IMR-90 (cell line): ENCODE results near the gene CLHC1. TPM values are rescaled to one million over a fixed set of nuclear protein-coding genes. Genes with fewer than 3 reads are reported as not detected.

Source experiments
- ATAC-seq: fragments of 200-7000 bp; cut with Tn5 transposase; 2 replicates; pipeline ENCODE4 v1.9.1; 2020; ENCODE audit warnings: low read depth, mild to moderate bottlenecking, moderate library complexity
- BruUV-seq: library from RNA; stranded (reverse); fragments of 400-500 nt; replicated peaks from 2 replicates; lab custom pipeline; 2021; lab: Mats Ljungman, UMichigan
- CTCF ChIA-PET: fragments of 300-600 bp; formaldehyde crosslinking; extraction: SDS; loops from one replicate; lab custom pipeline; 2021; ENCODE audit warnings: antibody characterized with exemption; lab: Yijun Ruan, JAX
- POLR2A ChIA-PET: fragments of 300-600 bp; sonication (Branson Sonifier 250); formaldehyde crosslinking; loops from one replicate; lab custom pipeline; 2022; ENCODE audit warnings: antibody characterized with exemption; ENCODE audit not compliant: unreplicated experiment; lab: Charles Lee
- DNase-seq: peaks from one replicate; pipeline ENCODE4 v3.0.0; 2013
- H2AFZ ChIP-seq: replicated peaks from 2 replicates; pipeline ENCODE3; 2013; ENCODE audit warnings: low read length, mild to moderate bottlenecking; ENCODE audit not compliant: poor library complexity
- H2AK5ac ChIP-seq: 2 replicates; pipeline ENCODE4 v1.6.1; 2013; ENCODE audit warnings: low read depth, low read length, inconsistent platforms
- H2AK9ac ChIP-seq: replicated peaks from 2 replicates; pipeline ENCODE3; 2013; ENCODE audit warnings: mild to moderate bottlenecking, low read depth, low read length, moderate library complexity; ENCODE audit not compliant: poor library complexity
- H2BK120ac ChIP-seq: 2 replicates; pipeline ENCODE4 v1.6.1; 2013; ENCODE audit warnings: low read depth, low read length, inconsistent platforms
- H2BK15ac ChIP-seq: 3 replicates; pipeline ENCODE4 v1.6.1; 2013; ENCODE audit warnings: low read depth, low read length, inconsistent platforms
- H2BK20ac ChIP-seq: 2 replicates; pipeline ENCODE4 v1.6.1; 2013; ENCODE audit warnings: low read depth, mild to moderate bottlenecking, inconsistent platforms, low read length, moderate library complexity
- H2BK5ac ChIP-seq: 2 replicates; pipeline ENCODE4 v1.6.1; 2013; ENCODE audit warnings: mild to moderate bottlenecking, low read depth, low read length, inconsistent platforms; ENCODE audit not compliant: poor library complexity, severe bottlenecking
- H3K14ac ChIP-seq: replicated peaks from 2 replicates; pipeline ENCODE4 v1.6.1; 2013; ENCODE audit warnings: low read depth, low read length, inconsistent platforms
- H3K18ac ChIP-seq: 2 replicates; pipeline ENCODE4 v1.6.1; 2013; ENCODE audit warnings: low read depth, low read length, control low read depth
- H3K23ac ChIP-seq: 2 replicates; pipeline ENCODE4 v1.6.1; 2013; ENCODE audit warnings: low read depth, low read length, inconsistent platforms
- H3K27ac ChIP-seq: 2 replicates; pipeline ENCODE4 v1.5.1; 2013; ENCODE audit warnings: mild to moderate bottlenecking, control low read depth, low read length; ENCODE audit not compliant: insufficient read depth
- H3K27me3 ChIP-seq: 2 replicates; pipeline ENCODE4 v1.6.1; 2013; ENCODE audit warnings: low read length; ENCODE audit not compliant: control insufficient read depth, insufficient read depth
- H3K36me3 ChIP-seq: 2 replicates; pipeline ENCODE4 v1.6.1; 2013; ENCODE audit warnings: low read length, mixed read lengths; ENCODE audit not compliant: control insufficient read depth, insufficient read depth
- H3K4ac ChIP-seq: 2 replicates; pipeline ENCODE4 v1.6.1; 2013; ENCODE audit warnings: low read depth, low read length, inconsistent platforms
- H3K4me1 ChIP-seq: 2 replicates; pipeline ENCODE4 v1.6.1; 2013; ENCODE audit warnings: low read length, mixed read lengths; ENCODE audit not compliant: control insufficient read depth, insufficient read depth
- H3K4me2 ChIP-seq: 2 replicates; pipeline ENCODE4 v1.6.1; 2013; ENCODE audit warnings: low read depth, mild to moderate bottlenecking, control low read depth, low read length, moderate library complexity
- H3K4me3 ChIP-seq: 2 replicates; pipeline ENCODE4 v1.5.1; 2013; ENCODE audit warnings: low read depth, mild to moderate bottlenecking, control low read depth, low read length, moderate library complexity; ENCODE audit not compliant: insufficient read depth
- H3K56ac ChIP-seq: 2 replicates; pipeline ENCODE4 v1.6.1; 2013; ENCODE audit warnings: low read length, inconsistent platforms; ENCODE audit not compliant: insufficient read depth; ENCODE audit errors: extremely low read depth
- H3K79me1 ChIP-seq, 2 experiments: 2 replicates each; pipeline ENCODE4 v1.6.1; 2013; ENCODE audit warnings: low read length in 2 of 2, inconsistent platforms in 1 of 2, low read depth in 1 of 2
- H3K9ac ChIP-seq: 2 replicates; pipeline ENCODE4 v1.6.1; 2013; ENCODE audit warnings: low read depth, low read length, control low read depth
- H3K9me1 ChIP-seq: 2 replicates; pipeline ENCODE4 v1.6.1; 2013; ENCODE audit warnings: low read length, inconsistent platforms; ENCODE audit not compliant: insufficient read depth
- H3K9me3 ChIP-seq: 2 replicates; pipeline ENCODE4 v1.6.1; 2013; ENCODE audit warnings: low read length; ENCODE audit not compliant: control insufficient read depth, insufficient read depth
- H4K20me1 ChIP-seq: 2 replicates; pipeline ENCODE4 v1.6.1; 2013; ENCODE audit warnings: low read length, inconsistent platforms; ENCODE audit not compliant: insufficient read depth
- H4K5ac ChIP-seq: 2 replicates; pipeline ENCODE4 v1.6.1; 2013; ENCODE audit warnings: mild to moderate bottlenecking, low read depth, low read length, control low read depth
- H4K8ac ChIP-seq, 2 experiments: 2 replicates each; pipeline ENCODE4 v1.6.1; 2013; ENCODE audit warnings: low read depth in 2 of 2, low read length in 2 of 2, control low read depth in 1 of 2, inconsistent platforms in 1 of 2
- H4K91ac ChIP-seq: 2 replicates; pipeline ENCODE4 v1.6.1; 2013; ENCODE audit warnings: low read depth, low read length, inconsistent platforms; ENCODE audit not compliant: insufficient read depth
- BHLHE40 ChIP-seq: fragments of 150-350 bp; IDR thresholded peaks from 2 replicates; pipeline ENCODE4 v1.6.1; 2016; ENCODE audit warnings: mild to moderate bottlenecking, low read depth, low read length
- CEBPB ChIP-seq: IDR thresholded peaks from 2 replicates; pipeline ENCODE4 v1.6.1; 2012; ENCODE audit warnings: low read depth, low read length, improper control_type of control experiment
- CHD1 ChIP-seq: IDR thresholded peaks from 2 replicates; pipeline ENCODE4 v1.6.1; 2012; ENCODE audit warnings: low read depth, low read length, improper control_type of control experiment
- ELK1 ChIP-seq: fragments of 150-350 bp; IDR thresholded peaks from 2 replicates; pipeline ENCODE4 v1.6.1; 2016; ENCODE audit warnings: low read depth, mild to moderate bottlenecking, low read length, moderate library complexity, borderline replicate concordance
- FOS ChIP-seq: fragments of 150-350 bp; IDR thresholded peaks from 2 replicates; pipeline ENCODE4 v1.6.1; 2016; ENCODE audit warnings: low read depth, low read length
- MAFK ChIP-seq: IDR thresholded peaks from 2 replicates; pipeline ENCODE4 v1.6.1; 2012; ENCODE audit warnings: low read depth, low read length, improper control_type of control experiment
- MXI1 ChIP-seq: IDR thresholded peaks from 2 replicates; pipeline ENCODE4 v1.6.1; 2012; ENCODE audit warnings: low read depth, mild to moderate bottlenecking, low read length, moderate library complexity, borderline replicate concordance
- NFE2L2 ChIP-seq: fragments of 150-350 bp; IDR thresholded peaks from 2 replicates; pipeline ENCODE4 v1.6.1; 2016; ENCODE audit warnings: low read depth, mild to moderate bottlenecking, low read length
- RAD21 ChIP-seq: IDR thresholded peaks from 2 replicates; pipeline ENCODE4 v1.6.1; 2012; ENCODE audit warnings: low read length, improper control_type of control experiment
- RCOR1 ChIP-seq: IDR thresholded peaks from 2 replicates; pipeline ENCODE4 v1.6.1; 2012; ENCODE audit warnings: mild to moderate bottlenecking, low read length, improper control_type of control experiment; ENCODE audit not compliant: insufficient replicate concordance
- SMC3 ChIP-seq: fragments of 150-350 bp; IDR thresholded peaks from 2 replicates; pipeline ENCODE4 v1.6.1; 2016; ENCODE audit warnings: low read depth, mild to moderate bottlenecking, antibody characterized with exemption, low read length, moderate library complexity
- USF2 ChIP-seq: fragments of 150-350 bp; IDR thresholded peaks from 2 replicates; pipeline ENCODE4 v1.6.1; 2017; ENCODE audit warnings: mild to moderate bottlenecking, antibody characterized with exemption, low read length, low read depth
- WGBS, 2 experiments: methylation state at CpG; one replicate each; pipeline versions ENCODE4 v1.1.5 to v1.1.7; 2013; ENCODE audit warnings: missing lambda C conversion rate in 2 of 2; ENCODE audit not compliant: insufficient read length in 1 of 2; ENCODE audit errors: extremely low coverage in 2 of 2; 5-methylcytosine and 5-hydroxymethylcytosine counted together
- dilution Hi-C: fragments of 300-500 bp; cut with HindIII; formaldehyde crosslinking; loops from one replicate; pipeline ENCODE4 v1.14.3; 2018; ENCODE audit warnings: low sequenced_read_pairs; ENCODE audit not compliant: unreplicated experiment
- in situ Hi-C: fragments of 300-500 bp; cut with MboI; formaldehyde crosslinking; loops from 3 replicates; pipeline ENCODE4 v1.14.3; 2019; ENCODE audit warnings: low sequenced_read_pairs, inconsistent platforms, mixed read lengths
- intact Hi-C: fragments of 100-400 bp; cut with micrococcal nuclease; formaldehyde crosslinking; loops from 2 replicates; pipeline ENCODE4 v1.10.0; 2022
- polyA plus RNA-seq, 3 experiments: library from polyadenylated mRNA; depleted of rRNA; stranded (reverse); fragments of >200 nt; gene quantifications; 2 replicates each; pipeline ENCODE4 v1.2.3, GENCODE V29; 2012; ENCODE audit warnings: low replicate concordance in 1 of 3
- total RNA-seq: library from RNA; depleted of rRNA; stranded (reverse); fragments of >200 nt; gene quantifications from 2 replicates; pipeline ENCODE4 v1.2.3, GENCODE V29; 2012
- TF ChIP-seq, protein P1 (sequence below): conservative IDR thresholded peaks from 2 replicates; pipeline ENCODE4 v1.5.1; 2012; ENCODE audit warnings: mild to moderate bottlenecking, low read depth, low read length, improper control_type of control experiment

CLHC1 gene
- total and polyA plus RNA-seq, 2 of the 4 experiments (the other 2 are of a cell fraction): 2.3 to 5.3 TPM

DNA sequence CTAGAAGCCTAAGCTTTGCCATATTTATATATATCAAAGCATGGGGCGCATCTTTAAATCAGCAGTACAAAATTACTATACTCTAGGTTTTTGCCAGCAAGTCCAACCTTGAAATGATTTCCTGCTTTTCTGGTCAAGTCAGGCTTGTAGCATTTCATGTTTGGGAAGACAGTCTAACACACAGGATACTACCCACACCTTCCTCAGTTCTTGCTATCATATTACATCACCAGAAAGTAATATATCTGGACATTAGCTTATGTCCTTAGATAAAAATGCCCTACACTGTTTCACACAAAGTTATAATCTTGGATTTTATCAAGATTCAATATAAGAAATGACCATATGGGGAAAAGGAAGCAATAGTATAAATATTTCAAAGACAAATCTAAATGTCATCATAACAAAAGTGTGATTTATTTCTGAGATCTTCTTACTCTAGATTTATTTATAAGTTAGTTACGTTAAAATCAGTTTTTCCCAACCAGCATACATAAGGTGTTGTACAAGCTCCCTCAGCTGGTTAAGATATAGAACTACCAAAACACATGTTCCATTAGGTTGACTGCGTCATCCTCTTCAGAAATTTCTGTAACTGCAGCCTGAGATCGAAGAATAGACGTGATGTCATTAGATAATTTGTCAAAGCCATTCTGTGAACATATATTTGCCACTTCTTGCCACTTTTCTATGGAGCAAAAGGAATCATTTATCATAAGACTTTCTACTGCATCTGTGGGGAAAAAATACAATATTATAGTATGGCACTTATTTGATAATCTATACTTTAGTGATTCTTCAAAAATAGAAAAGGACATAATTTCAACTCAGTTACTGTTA, 56.6 kb downstream of the CLHC1 start:
- no peak overlapping the region for H2BK120ac ChIP-seq
- no peaks in the 10 kb centered on the region for H3K9me3 ChIP-seq
- H4K5ac ChIP-seq: no peak overlapping the region
- H3K4me2 ChIP-seq: peak overlapping the region; percentile 68; the same call in 1 of the 2 replicates
- H2BK5ac ChIP-seq: no peak overlapping the region
- no peaks in the 10 kb centered on the region; the same call in 1 of the 2 replicates for H4K20me1 ChIP-seq
- no peaks in the 10 kb centered on the region for H3K9me1 ChIP-seq
- dilution Hi-C loops: no loop called here
- DNase-seq (peak; percentile 87), ATAC-seq (peak; percentile 95)
- H3K23ac ChIP-seq: no peak overlapping the region; the same call in 1 of the 2 replicates
- peaks cover 2% of the 10 kb centered on the region; the same call in 1 of the 2 replicates for H3K4me1 ChIP-seq
- H3K79me1 ChIP-seq: peaks cover 7 to 13% of the 10 kb centered on the region in 2 experiments
- no peak overlapping the region for H3K18ac ChIP-seq
- H2AFZ ChIP-seq: no peak overlapping the region
- H3K56ac ChIP-seq: no peak overlapping the region
- H3K4me3 ChIP-seq: no peak overlapping the region
- H4K8ac ChIP-seq: no peak overlapping the region
- BruUV-seq: no TSS peak
- H3K36me3 ChIP-seq: no peaks in the 10 kb centered on the region
- no peak overlapping the region for H2BK15ac ChIP-seq
- no peaks in the 10 kb centered on the region for H3K27me3 ChIP-seq
- ChIA-PET POLR2A (no interaction called here), CTCF (interaction anchor here (0.9 to 4.1 kb wide), 6 partner anchors 42 to 337 kb away, joined by 3 to 32 read pairs (median 3); partner anchors contain the start of gene RTN4)
- no peak overlapping the region; the same call in 1 of the 2 replicates for H2AK5ac ChIP-seq
- intact Hi-C loops: loop anchor here (2.0 to 5.0 kb wide), 2 partner anchors 193 to 275 kb away; no protein-coding TSS in a partner anchor
- no peak overlapping the region for H3K4ac ChIP-seq
- in situ Hi-C loops: loop anchor here (25.0 kb wide), 1 partner anchor 1038 kb away; no protein-coding TSS in a partner anchor
- no peak overlapping the region for H2BK20ac ChIP-seq
- no peak overlapping the region for H4K91ac ChIP-seq
- H3K9ac ChIP-seq: no peak overlapping the region
- no peak overlapping the region for H2AK9ac ChIP-seq
- no CpG with 5 or more reads among the region's 5 CpGs for WGBS, 2 experiments
- no peak overlapping the region for H3K27ac ChIP-seq
- no peak overlapping the region for H3K14ac ChIP-seq
- TF ChIP-seq RAD21 (peak; percentile 93), NFE2L2 (no peak), ELK1 (no peak), CHD1 (no peak), MXI1 (no peak), CEBPB (0 out of 2 replicates have a peak, but pooled peaks have one; percentile 5), FOS (no peak), RCOR1 (no peak), SMC3 (peak; percentile 83), MAFK (no peak), BHLHE40 (no peak), USF2 (no peak)
- TF ChIP-seq, protein P1, sequence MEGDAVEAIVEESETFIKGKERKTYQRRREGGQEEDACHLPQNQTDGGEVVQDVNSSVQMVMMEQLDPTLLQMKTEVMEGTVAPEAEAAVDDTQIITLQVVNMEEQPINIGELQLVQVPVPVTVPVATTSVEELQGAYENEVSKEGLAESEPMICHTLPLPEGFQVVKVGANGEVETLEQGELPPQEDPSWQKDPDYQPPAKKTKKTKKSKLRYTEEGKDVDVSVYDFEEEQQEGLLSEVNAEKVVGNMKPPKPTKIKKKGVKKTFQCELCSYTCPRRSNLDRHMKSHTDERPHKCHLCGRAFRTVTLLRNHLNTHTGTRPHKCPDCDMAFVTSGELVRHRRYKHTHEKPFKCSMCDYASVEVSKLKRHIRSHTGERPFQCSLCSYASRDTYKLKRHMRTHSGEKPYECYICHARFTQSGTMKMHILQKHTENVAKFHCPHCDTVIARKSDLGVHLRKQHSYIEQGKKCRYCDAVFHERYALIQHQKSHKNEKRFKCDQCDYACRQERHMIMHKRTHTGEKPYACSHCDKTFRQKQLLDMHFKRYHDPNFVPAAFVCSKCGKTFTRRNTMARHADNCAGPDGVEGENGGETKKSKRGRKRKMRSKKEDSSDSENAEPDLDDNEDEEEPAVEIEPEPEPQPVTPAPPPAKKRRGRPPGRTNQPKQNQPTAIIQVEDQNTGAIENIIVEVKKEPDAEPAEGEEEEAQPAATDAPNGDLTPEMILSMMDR: peak; percentile 89
